KMS-11 (cell line): ENCODE measurements around the gene SLC34A1.

Source experiments
- H2AFZ ChIP-seq: fragments of 200-600 bp; sonication (generic); 2 replicates; pipeline ENCODE4 v1.6.1; 2016; ENCODE audit warnings: antibody characterized with exemption, mixed run types, low read depth
- H3K27ac ChIP-seq: fragments of 200-600 bp; sonication (generic); 2 replicates; pipeline ENCODE4 v1.6.1; 2016; ENCODE audit warnings: mild to moderate bottlenecking, mixed run types
- H3K27me3 ChIP-seq: fragments of 200-600 bp; sonication (generic); 2 replicates; pipeline ENCODE4 v1.6.1; 2017; ENCODE audit warnings: mild to moderate bottlenecking, low read depth, mixed run types, moderate library complexity; ENCODE audit not compliant: insufficient read depth
- H3K36me3 ChIP-seq: fragments of 200-600 bp; sonication (generic); 2 replicates; pipeline ENCODE4 v1.6.1; 2017; ENCODE audit warnings: mild to moderate bottlenecking, mixed run types; ENCODE audit not compliant: insufficient read depth
- H3K4me1 ChIP-seq: fragments of 200-600 bp; sonication (generic); 2 replicates; pipeline ENCODE4 v1.6.1; 2016; ENCODE audit warnings: mild to moderate bottlenecking, low read depth, mixed run types; ENCODE audit not compliant: poor library complexity, severe bottlenecking
- H3K4me2 ChIP-seq: fragments of 200-600 bp; sonication (generic); 2 replicates; pipeline ENCODE4 v1.7.0; 2016; ENCODE audit warnings: mild to moderate bottlenecking, mixed run types
- H3K4me3 ChIP-seq: fragments of 200-600 bp; sonication (generic); IDR thresholded peaks from 2 replicates; pipeline ENCODE4 v1.6.1; 2017; ENCODE audit warnings: low read depth, low read length, mixed read lengths; ENCODE audit not compliant: insufficient read depth
- H3K79me2 ChIP-seq: fragments of 200-600 bp; sonication (generic); 2 replicates; pipeline ENCODE4 v1.6.1; 2016; ENCODE audit warnings: low read depth, mixed run types; ENCODE audit not compliant: insufficient read depth
- H3K9ac ChIP-seq: fragments of 200-600 bp; sonication (generic); 2 replicates; pipeline ENCODE4 v1.6.1; 2016; ENCODE audit warnings: mild to moderate bottlenecking, mixed run types
- H4K20me1 ChIP-seq: fragments of 200-600 bp; sonication (generic); 2 replicates; pipeline ENCODE4 v1.6.1; 2016; ENCODE audit warnings: mild to moderate bottlenecking, mixed run types; ENCODE audit not compliant: insufficient read depth
- CTCF ChIP-seq: fragments of 200-600 bp; sonication (generic); conservative IDR thresholded peaks from 2 replicates; pipeline ENCODE4 v1.6.1; 2017; ENCODE audit warnings: low read depth, mild to moderate bottlenecking, antibody characterized with exemption, low read length, moderate library complexity, mixed read lengths

Gene SLC34A1

GRCh38 chr5:177382423-177383029, 1.7 kb upstream of the SLC34A1 start:
- Histone ChIP-seq H3K36me3 (no peaks in the 10 kb centered on the region), H2AFZ (no peak overlapping the region), H3K27ac (no peak overlapping the region), H3K9ac (no peak overlapping the region), H3K79me2 (no peaks in the 10 kb centered on the region), H3K4me3 (no peak overlapping the region), H3K4me1 (no peaks in the 10 kb centered on the region), H3K4me2 (no peak overlapping the region), H4K20me1 (no peaks in the 10 kb centered on the region), H3K27me3 (no peaks in the 10 kb centered on the region; the same call in 1 of the 2 replicates)
- no peak for TF ChIP-seq CTCF

- no peak overlapping the region for H3K27ac ChIP-seq
- no peaks in the 10 kb centered on the region for H4K20me1 ChIP-seq
- H3K9ac ChIP-seq: no peak overlapping the region
- H2AFZ ChIP-seq: no peak overlapping the region
- H3K27me3 ChIP-seq: no peaks in the 10 kb centered on the region; the same call in 1 of the 2 replicates
- H3K4me2 ChIP-seq: no peak overlapping the region
- H3K4me1 ChIP-seq: no peaks in the 10 kb centered on the region
- H3K4me3 ChIP-seq: no peak overlapping the region
- no peak for TF ChIP-seq CTCF
- H3K36me3 ChIP-seq: no peaks in the 10 kb centered on the region
- H3K79me2 ChIP-seq: no peaks in the 10 kb centered on the region
These were observed 1.1 kb upstream of the SLC34A1 start for GRCh38 chr5:177383181-177383580.

- H3K4me1 ChIP-seq: no peaks in the 10 kb centered on the region
- H3K79me2 ChIP-seq: no peaks in the 10 kb centered on the region
- no peak overlapping the region for H3K9ac ChIP-seq
- no peak overlapping the region for H3K4me2 ChIP-seq
- no peak overlapping the region for H2AFZ ChIP-seq
- H3K27me3 ChIP-seq: no peaks in the 10 kb centered on the region; the same call in 1 of the 2 replicates
- H4K20me1 ChIP-seq: no peaks in the 10 kb centered on the region
- no peak overlapping the region for H3K27ac ChIP-seq
- no peak overlapping the region for H3K4me3 ChIP-seq
- no peak for TF ChIP-seq CTCF
- H3K36me3 ChIP-seq: no peaks in the 10 kb centered on the region
These were observed 1.5 kb downstream of the SLC34A1 start for GRCh38 chr5:177385720-177386119.

GRCh38 chr5:177386542-177386941, 2.3 kb downstream of the SLC34A1 start:
- no peak overlapping the region for H3K9ac ChIP-seq
- no peak overlapping the region for H3K4me2 ChIP-seq

More at GRCh38 chr5:177386542-177386941, 2.3 kb downstream of the SLC34A1 start:
- H2AFZ ChIP-seq: no peak overlapping the region
- H3K4me1 ChIP-seq: no peaks in the 10 kb centered on the region
- no peaks in the 10 kb centered on the region for H3K36me3 ChIP-seq
- TF ChIP-seq CTCF: no peak
- H3K4me3 ChIP-seq: no peak overlapping the region
- H3K79me2 ChIP-seq: no peaks in the 10 kb centered on the region
- H3K27ac ChIP-seq: no peak overlapping the region
- no peaks in the 10 kb centered on the region for H4K20me1 ChIP-seq
- no peaks in the 10 kb centered on the region; the same call in 1 of the 2 replicates for H3K27me3 ChIP-seq
